Measurements from ENCODE around the gene POLG. TPM values are rescaled to one million over a fixed set of nuclear protein-coding genes. Genes with fewer than 3 reads are reported as not detected.

Gene POLG
- total and polyA plus RNA-seq, 2 of the 4 experiments (the other 2 are of a cell fraction) = 19.9 to 30.6 TPM

DNA sequence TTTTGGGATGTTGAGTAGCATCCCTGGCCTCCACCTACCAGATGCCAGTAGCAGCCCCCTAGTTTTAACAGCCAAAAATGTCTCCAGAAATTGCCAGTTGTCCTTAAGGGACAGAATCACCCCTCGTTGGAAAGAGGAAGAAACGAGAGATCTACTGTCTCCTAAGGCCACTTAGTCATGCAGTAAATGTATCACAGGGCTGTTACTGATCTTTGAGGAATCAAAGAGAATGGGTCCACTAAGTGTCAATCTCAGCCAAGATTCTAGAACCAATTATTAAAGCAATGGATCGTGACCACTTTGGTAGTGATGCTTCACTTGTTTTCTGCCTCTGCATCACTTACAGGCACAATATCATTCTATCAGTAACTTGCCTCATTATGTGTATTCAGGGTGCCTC, 26.4 kb downstream of the POLG start:
- Histone ChIP-seq H4K5ac (ENCODE audit: low read depth, low read length) (no peak overlapping the region), H3K9me1 (ENCODE audit: insufficient read depth, low read length) (no peaks in the 10 kb centered on the region; the same call in 1 of the 2 replicates), H3K4me1 (ENCODE audit: control insufficient read depth, insufficient read depth, low read length) (peaks cover 7% of the 10 kb centered on the region; the same call in 1 of the 2 replicates), H3K9me3 (ENCODE audit: control insufficient read depth, insufficient read depth, low read length) (peaks cover 2% of the 10 kb centered on the region; the same call in 1 of the 2 replicates), H2BK120ac (ENCODE audit: low read depth, low read length) (no peak overlapping the region), H2BK5ac (ENCODE audit: low read depth, low read length, poor library complexity, severe bottlenecking) (peak overlapping the region; percentile 1), H4K20me1 (ENCODE audit: insufficient read depth, low read length) (no peaks in the 10 kb centered on the region), H3K36me3 (ENCODE audit: control insufficient read depth, insufficient read depth, low read length) (peaks cover 3% of the 10 kb centered on the region; the same call in 1 of the 2 replicates), H2AK9ac (replicated peaks; ENCODE audit: low read depth, low read length, poor library complexity) (no peak overlapping the region), H3K56ac (ENCODE audit: extremely low read depth, insufficient read depth, low read length) (no peak overlapping the region), H4K8ac (ENCODE audit: low read depth in 2 of 2, low read length in 2 of 2) (no peak overlapping the region), H2AFZ (replicated peaks; ENCODE audit: low read length, poor library complexity) (no peak overlapping the region), H3K14ac (replicated peaks; ENCODE audit: low read depth, low read length) (no peak overlapping the region), H2AK5ac (ENCODE audit: low read depth, low read length) (no peak overlapping the region), H3K4me2 (ENCODE audit: low read depth, low read length) (no peak overlapping the region), H3K79me1 (ENCODE audit: low read depth in 1 of 2, low read length in 2 of 2) (no peaks in the 10 kb centered on the region), H3K27me3 (ENCODE audit: control insufficient read depth, insufficient read depth, low read length) (no peaks in the 10 kb centered on the region), H2BK15ac (ENCODE audit: low read depth, low read length) (no peak overlapping the region), H3K9ac (ENCODE audit: low read depth, low read length) (no peak overlapping the region), H2BK20ac (ENCODE audit: low read depth, low read length) (no peak overlapping the region), H4K91ac (ENCODE audit: insufficient read depth, low read depth, low read length) (no peak overlapping the region), H3K4me3 (ENCODE audit: insufficient read depth, low read depth, low read length) (no peak overlapping the region), H3K27ac (ENCODE audit: insufficient read depth, low read length) (no peak overlapping the region), H3K23ac (ENCODE audit: low read depth, low read length) (no peak overlapping the region), H3K4ac (ENCODE audit: low read depth, low read length) (no peak overlapping the region), H3K18ac (ENCODE audit: low read depth, low read length) (no peak overlapping the region)
- 100% methylated on average over 1 of the region's 3 CpGs; no CpG with 5 or more reads in 1 of the 2 experiments for WGBS, 2 experiments (ENCODE audit: extremely low coverage in 2 of 2, insufficient read length in 1 of 2)
- intact Hi-C loops (cut with micrococcal nuclease) (loop anchor here (10.0 kb wide), 2 partner anchors 253 to 403 kb away; no protein-coding TSS in a partner anchor), in situ Hi-C loops (cut with MboI; ENCODE audit: low sequenced_read_pairs) (no loop called here), dilution Hi-C loops (cut with HindIII; ENCODE audit: low sequenced_read_pairs, unreplicated experiment) (no loop called here)
- TF ChIP-seq RAD21 (IDR thresholded peaks at IDR 0.05; ENCODE audit: low read length) = no peak
- no peak for TF ChIP-seq BHLHE40 (IDR thresholded peaks at IDR 0.05; ENCODE audit: low read depth, low read length)
- TF ChIP-seq POLR2A (IDR thresholded peaks at IDR 0.05; ENCODE audit: low read depth, low read length) = no peak
- TF ChIP-seq, protein P1, sequence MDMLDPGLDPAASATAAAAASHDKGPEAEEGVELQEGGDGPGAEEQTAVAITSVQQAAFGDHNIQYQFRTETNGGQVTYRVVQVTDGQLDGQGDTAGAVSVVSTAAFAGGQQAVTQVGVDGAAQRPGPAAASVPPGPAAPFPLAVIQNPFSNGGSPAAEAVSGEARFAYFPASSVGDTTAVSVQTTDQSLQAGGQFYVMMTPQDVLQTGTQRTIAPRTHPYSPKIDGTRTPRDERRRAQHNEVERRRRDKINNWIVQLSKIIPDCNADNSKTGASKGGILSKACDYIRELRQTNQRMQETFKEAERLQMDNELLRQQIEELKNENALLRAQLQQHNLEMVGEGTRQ (IDR thresholded peaks at IDR 0.05; ENCODE audit: low read depth, low read length) = no peak
- no peak for TF ChIP-seq CHD1 (IDR thresholded peaks at IDR 0.05; ENCODE audit: low read depth, low read length)
- TF ChIP-seq, protein P2, sequence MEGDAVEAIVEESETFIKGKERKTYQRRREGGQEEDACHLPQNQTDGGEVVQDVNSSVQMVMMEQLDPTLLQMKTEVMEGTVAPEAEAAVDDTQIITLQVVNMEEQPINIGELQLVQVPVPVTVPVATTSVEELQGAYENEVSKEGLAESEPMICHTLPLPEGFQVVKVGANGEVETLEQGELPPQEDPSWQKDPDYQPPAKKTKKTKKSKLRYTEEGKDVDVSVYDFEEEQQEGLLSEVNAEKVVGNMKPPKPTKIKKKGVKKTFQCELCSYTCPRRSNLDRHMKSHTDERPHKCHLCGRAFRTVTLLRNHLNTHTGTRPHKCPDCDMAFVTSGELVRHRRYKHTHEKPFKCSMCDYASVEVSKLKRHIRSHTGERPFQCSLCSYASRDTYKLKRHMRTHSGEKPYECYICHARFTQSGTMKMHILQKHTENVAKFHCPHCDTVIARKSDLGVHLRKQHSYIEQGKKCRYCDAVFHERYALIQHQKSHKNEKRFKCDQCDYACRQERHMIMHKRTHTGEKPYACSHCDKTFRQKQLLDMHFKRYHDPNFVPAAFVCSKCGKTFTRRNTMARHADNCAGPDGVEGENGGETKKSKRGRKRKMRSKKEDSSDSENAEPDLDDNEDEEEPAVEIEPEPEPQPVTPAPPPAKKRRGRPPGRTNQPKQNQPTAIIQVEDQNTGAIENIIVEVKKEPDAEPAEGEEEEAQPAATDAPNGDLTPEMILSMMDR (conservative IDR thresholded peaks at IDR 0.05; ENCODE audit: low read depth, low read length) = no peak
- TF ChIP-seq RFX5 (IDR thresholded peaks at IDR 0.05; ENCODE audit: low read depth, low read length) = no peak
- no peak for TF ChIP-seq CEBPB (IDR thresholded peaks at IDR 0.05; ENCODE audit: low read depth, low read length)
- no peak for TF ChIP-seq RCOR1 (IDR thresholded peaks at IDR 0.05; ENCODE audit: insufficient replicate concordance, low read length)
- TF ChIP-seq MAFK (IDR thresholded peaks at IDR 0.05; ENCODE audit: low read depth, low read length) = no peak
- TF ChIP-seq, protein P3, sequence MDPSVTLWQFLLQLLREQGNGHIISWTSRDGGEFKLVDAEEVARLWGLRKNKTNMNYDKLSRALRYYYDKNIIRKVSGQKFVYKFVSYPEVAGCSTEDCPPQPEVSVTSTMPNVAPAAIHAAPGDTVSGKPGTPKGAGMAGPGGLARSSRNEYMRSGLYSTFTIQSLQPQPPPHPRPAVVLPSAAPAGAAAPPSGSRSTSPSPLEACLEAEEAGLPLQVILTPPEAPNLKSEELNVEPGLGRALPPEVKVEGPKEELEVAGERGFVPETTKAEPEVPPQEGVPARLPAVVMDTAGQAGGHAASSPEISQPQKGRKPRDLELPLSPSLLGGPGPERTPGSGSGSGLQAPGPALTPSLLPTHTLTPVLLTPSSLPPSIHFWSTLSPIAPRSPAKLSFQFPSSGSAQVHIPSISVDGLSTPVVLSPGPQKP (IDR thresholded peaks at IDR 0.05; ENCODE audit: borderline replicate concordance, low read depth, low read length) = no peak
- no peak for TF ChIP-seq MXI1 (IDR thresholded peaks at IDR 0.05; ENCODE audit: borderline replicate concordance, low read depth, low read length)
- no peak for TF ChIP-seq NFE2L2 (IDR thresholded peaks at IDR 0.05; ENCODE audit: low read depth, low read length)
- no peak for TF ChIP-seq MAZ (IDR thresholded peaks at IDR 0.05; ENCODE audit: borderline replicate concordance, low read depth, low read length)
- ATAC-seq (ENCODE audit: low read depth) (no peak), DNase-seq (no peak)
- CTCF ChIA-PET = no interaction called here
- POLR2A ChIA-PET (ENCODE audit: unreplicated experiment) = no interaction called here
- no TSS peak for BruUV-seq (replicated peaks)

Data from IMR-90 (cell line).